ENCODE data around the gene DPP3.

DNA sequence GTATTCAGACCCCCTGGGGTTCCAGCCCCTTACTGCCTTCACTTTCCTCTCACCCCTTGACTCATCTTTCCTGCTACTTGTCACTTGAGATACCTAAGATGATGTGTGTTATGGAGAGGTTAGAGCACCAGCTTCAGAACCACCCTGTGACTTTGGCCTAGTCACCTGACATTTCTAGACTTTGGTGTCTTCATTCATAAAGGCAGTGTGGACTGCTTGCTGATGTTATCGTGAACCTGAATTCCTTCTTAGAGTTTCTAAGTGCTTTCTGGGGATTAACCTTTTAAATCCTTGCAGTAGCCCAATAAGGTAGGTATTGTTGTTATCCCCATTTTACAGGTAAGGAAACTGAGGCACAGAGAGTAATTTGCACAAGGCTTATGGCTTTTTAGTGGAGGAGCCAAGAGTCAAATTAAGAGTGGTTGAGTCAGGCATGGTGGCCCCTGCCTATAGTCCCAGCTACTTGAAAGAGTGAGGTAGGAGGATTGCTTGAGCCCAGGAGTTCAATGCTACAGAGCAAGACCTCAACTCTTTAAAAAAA, 25.1 kb downstream of the DPP3 start:
- TF ChIP-seq, protein P1, sequence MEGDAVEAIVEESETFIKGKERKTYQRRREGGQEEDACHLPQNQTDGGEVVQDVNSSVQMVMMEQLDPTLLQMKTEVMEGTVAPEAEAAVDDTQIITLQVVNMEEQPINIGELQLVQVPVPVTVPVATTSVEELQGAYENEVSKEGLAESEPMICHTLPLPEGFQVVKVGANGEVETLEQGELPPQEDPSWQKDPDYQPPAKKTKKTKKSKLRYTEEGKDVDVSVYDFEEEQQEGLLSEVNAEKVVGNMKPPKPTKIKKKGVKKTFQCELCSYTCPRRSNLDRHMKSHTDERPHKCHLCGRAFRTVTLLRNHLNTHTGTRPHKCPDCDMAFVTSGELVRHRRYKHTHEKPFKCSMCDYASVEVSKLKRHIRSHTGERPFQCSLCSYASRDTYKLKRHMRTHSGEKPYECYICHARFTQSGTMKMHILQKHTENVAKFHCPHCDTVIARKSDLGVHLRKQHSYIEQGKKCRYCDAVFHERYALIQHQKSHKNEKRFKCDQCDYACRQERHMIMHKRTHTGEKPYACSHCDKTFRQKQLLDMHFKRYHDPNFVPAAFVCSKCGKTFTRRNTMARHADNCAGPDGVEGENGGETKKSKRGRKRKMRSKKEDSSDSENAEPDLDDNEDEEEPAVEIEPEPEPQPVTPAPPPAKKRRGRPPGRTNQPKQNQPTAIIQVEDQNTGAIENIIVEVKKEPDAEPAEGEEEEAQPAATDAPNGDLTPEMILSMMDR (IDR thresholded peaks at IDR 0.05; ENCODE audit: low read length): no peak
- no peak for TF ChIP-seq EZH2 (optimal IDR thresholded peaks at IDR 0.05; ENCODE audit: low read depth, low read length)
